Fibroblast of skin of right quadriceps (primary cell): ENCODE data around the gene PTPRN2.

Experiments
- DNase-seq: peaks from one replicate; pipeline ENCODE4 v3.0.0-alpha.2; 2013

The PTPRN2 gene

GRCh38 chr7:157722137-157723060, 865.2 kb downstream of the PTPRN2 start:
- DNase-seq: no peak

GRCh38 chr7:157721468-157722136, 866.0 kb downstream of the PTPRN2 start:
- DNase-seq: no peak

GRCh38 chr7:157719705-157720655, 867.6 kb downstream of the PTPRN2 start:
- no peak for DNase-seq

GRCh38 chr7:157719008-157719682, 868.5 kb downstream of the PTPRN2 start:
- DNase-seq: no peak

GRCh38 chr7:157718303-157719007, 869.2 kb downstream of the PTPRN2 start:
- DNase-seq: no peak

GRCh38 chr7:157717211-157718174, 870.1 kb downstream of the PTPRN2 start:
- DNase-seq: no peak

GRCh38 chr7:157715938-157716280, 871.7 kb downstream of the PTPRN2 start:
- DNase-seq: no peak

- no peak for DNase-seq
These were observed 872.3 kb downstream of the PTPRN2 start for GRCh38 chr7:157715071-157715937.

GRCh38 chr7:157714166-157715070, 873.2 kb downstream of the PTPRN2 start:
- no peak for DNase-seq

GRCh38 chr7:157713591-157713990, 874.0 kb downstream of the PTPRN2 start:
- no peak for DNase-seq

- no peak for DNase-seq
These were observed 874.9 kb downstream of the PTPRN2 start for GRCh38 chr7:157712666-157713235.

GRCh38 chr7:157711353-157711888, 876.2 kb downstream of the PTPRN2 start:
- DNase-seq: no peak

- DNase-seq: no peak
These were observed 877.2 kb downstream of the PTPRN2 start for GRCh38 chr7:157710396-157710795.

GRCh38 chr7:157709531-157710251, 877.9 kb downstream of the PTPRN2 start:
- no peak for DNase-seq

GRCh38 chr7:157708919-157709295, 878.7 kb downstream of the PTPRN2 start:
- no peak for DNase-seq

GRCh38 chr7:157707983-157708918, 879.4 kb downstream of the PTPRN2 start:
- no peak for DNase-seq
